WTC11 (cell line): ENCODE results near the gene SP3.

ENCODE experiments used
- FOXP1 ChIP-seq: sonication (generic); formaldehyde crosslinking; IDR thresholded peaks from 2 replicates; pipeline ENCODE4 v1.8.0; 2022; ENCODE audit warnings: missing genetic modification reagents, mild to moderate bottlenecking, moderate library complexity, borderline replicate concordance
- TCF7 ChIP-seq: sonication (generic); formaldehyde crosslinking; IDR thresholded peaks from 2 replicates; pipeline ENCODE4 v1.8.0; 2022; ENCODE audit warnings: mild to moderate bottlenecking, low read depth, missing genetic modification reagents, moderate library complexity
- TP53 ChIP-seq: sonication (generic); formaldehyde crosslinking; IDR thresholded peaks from 2 replicates; pipeline ENCODE4 v1.8.1; 2023; ENCODE audit warnings: mild to moderate bottlenecking, missing genetic modification reagents
- ZNF512 ChIP-seq: sonication (generic); formaldehyde crosslinking; IDR thresholded peaks from 2 replicates; pipeline ENCODE4 v1.8.1; 2022; ENCODE audit warnings: missing genetic modification reagents, borderline replicate concordance
- TF ChIP-seq, protein P1 (sequence below): fragments of 200-600 bp; IDR thresholded peaks from 2 replicates; pipeline ENCODE4 v1.8.0; 2022; ENCODE audit warnings: antibody characterized with exemption
- TF ChIP-seq, protein P2 (sequence below): sonication (generic); formaldehyde crosslinking; IDR thresholded peaks from 2 replicates; pipeline ENCODE4 v1.8.0; 2022; ENCODE audit warnings: mild to moderate bottlenecking, missing genetic modification reagents
- TF ChIP-seq, protein P3 (sequence below): sonication (generic); formaldehyde crosslinking; conservative IDR thresholded peaks from 2 replicates; pipeline ENCODE4 v1.8.1; 2022; ENCODE audit warnings: mild to moderate bottlenecking, missing genetic modification reagents
- TF ChIP-seq, protein P4 (sequence below): fragments of 250-450 bp; sonication (Bioruptor Pico); IDR thresholded peaks from 2 replicates; pipeline ENCODE4 v1.8.0; 2021; ENCODE audit warnings: mild to moderate bottlenecking

DNA sequence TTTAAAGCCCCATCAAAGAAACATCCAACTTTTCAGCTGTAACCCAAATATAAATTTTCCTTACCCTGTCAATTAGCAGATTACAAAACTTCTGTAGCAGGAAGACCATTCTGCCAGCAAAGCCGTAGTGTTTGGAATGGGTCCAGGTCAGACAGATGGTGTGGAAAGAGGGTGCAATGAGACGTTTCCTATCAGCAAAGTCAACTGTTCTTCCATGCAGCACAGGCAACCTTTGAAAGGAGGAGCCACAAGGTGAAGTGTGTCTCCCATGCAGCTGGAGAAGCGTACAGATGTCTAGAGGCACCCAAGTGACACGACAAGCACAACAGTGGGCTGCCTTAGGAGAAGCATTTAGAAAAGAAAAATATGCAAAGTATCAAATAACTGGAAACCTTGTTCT is 83.7 kb downstream of the SP3 start:
- TF ChIP-seq, protein P1, sequence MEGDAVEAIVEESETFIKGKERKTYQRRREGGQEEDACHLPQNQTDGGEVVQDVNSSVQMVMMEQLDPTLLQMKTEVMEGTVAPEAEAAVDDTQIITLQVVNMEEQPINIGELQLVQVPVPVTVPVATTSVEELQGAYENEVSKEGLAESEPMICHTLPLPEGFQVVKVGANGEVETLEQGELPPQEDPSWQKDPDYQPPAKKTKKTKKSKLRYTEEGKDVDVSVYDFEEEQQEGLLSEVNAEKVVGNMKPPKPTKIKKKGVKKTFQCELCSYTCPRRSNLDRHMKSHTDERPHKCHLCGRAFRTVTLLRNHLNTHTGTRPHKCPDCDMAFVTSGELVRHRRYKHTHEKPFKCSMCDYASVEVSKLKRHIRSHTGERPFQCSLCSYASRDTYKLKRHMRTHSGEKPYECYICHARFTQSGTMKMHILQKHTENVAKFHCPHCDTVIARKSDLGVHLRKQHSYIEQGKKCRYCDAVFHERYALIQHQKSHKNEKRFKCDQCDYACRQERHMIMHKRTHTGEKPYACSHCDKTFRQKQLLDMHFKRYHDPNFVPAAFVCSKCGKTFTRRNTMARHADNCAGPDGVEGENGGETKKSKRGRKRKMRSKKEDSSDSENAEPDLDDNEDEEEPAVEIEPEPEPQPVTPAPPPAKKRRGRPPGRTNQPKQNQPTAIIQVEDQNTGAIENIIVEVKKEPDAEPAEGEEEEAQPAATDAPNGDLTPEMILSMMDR = no peak
- TF ChIP-seq TCF7 (CRISPR knock-in tag) (no peak), TP53 (no peak), ZNF512 (no peak), FOXP1 (no peak)
- TF ChIP-seq, protein P2, sequence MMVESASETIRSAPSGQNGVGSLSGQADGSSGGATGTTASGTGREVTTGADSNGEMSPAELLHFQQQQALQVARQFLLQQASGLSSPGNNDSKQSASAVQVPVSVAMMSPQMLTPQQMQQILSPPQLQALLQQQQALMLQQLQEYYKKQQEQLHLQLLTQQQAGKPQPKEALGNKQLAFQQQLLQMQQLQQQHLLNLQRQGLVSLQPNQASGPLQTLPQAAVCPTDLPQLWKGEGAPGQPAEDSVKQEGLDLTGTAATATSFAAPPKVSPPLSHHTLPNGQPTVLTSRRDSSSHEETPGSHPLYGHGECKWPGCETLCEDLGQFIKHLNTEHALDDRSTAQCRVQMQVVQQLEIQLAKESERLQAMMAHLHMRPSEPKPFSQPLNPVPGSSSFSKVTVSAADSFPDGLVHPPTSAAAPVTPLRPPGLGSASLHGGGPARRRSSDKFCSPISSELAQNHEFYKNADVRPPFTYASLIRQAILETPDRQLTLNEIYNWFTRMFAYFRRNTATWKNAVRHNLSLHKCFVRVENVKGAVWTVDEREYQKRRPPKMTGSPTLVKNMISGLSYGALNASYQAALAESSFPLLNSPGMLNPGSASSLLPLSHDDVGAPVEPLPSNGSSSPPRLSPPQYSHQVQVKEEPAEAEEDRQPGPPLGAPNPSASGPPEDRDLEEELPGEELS (CRISPR knock-in tag) = no peak
- TF ChIP-seq, protein P3, sequence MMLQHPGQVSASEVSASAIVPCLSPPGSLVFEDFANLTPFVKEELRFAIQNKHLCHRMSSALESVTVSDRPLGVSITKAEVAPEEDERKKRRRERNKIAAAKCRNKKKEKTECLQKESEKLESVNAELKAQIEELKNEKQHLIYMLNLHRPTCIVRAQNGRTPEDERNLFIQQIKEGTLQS (CRISPR knock-in tag) = no peak
- TF ChIP-seq, protein P4, sequence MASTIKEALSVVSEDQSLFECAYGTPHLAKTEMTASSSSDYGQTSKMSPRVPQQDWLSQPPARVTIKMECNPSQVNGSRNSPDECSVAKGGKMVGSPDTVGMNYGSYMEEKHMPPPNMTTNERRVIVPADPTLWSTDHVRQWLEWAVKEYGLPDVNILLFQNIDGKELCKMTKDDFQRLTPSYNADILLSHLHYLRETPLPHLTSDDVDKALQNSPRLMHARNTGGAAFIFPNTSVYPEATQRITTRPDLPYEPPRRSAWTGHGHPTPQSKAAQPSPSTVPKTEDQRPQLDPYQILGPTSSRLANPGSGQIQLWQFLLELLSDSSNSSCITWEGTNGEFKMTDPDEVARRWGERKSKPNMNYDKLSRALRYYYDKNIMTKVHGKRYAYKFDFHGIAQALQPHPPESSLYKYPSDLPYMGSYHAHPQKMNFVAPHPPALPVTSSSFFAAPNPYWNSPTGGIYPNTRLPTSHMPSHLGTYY (CRISPR knock-in tag) = no peak
